Measurements from ENCODE around the gene ANAPC10.

DNA sequence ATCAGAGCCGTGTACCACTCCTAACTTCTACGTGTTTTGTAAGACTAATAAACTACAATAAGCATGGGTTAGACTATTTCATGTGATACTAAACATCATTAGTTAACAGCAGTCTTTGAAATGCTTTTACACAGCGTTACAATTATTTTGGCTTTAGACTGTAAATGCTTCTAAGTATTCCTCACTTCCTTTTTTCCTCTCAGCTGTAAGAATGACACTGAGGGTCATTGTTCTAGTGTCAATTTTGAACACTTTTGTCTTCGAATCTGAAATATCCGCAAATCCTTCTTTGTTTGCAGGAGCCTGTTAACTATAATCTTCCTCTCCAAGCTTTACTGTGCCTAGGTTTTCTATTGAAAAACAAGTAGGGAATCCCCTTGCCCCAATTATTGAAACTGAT lies 1.7 kb upstream of the ANAPC10 start:
- TF ChIP-seq CTCF (IDR thresholded peaks at IDR 0.05) (no peak), POLR2A (IDR thresholded peaks at IDR 0.05) (no peak)
